Stimulated activated CD8-positive, alpha-beta memory T cell treated with anti-CD3 and anti-CD28 coated beads, Interleukin-12 subunit alpha, Interleukin-12 subunit beta, amount 100 ng/mL, for 4 hours (primary cell): ENCODE results near the gene RAD51B.

Experiments used
- DNase-seq: peaks from one replicate; pipeline ENCODE4 v3.0.0-alpha.2; 2020; ENCODE audit warnings: low read depth

The RAD51B gene

DNA sequence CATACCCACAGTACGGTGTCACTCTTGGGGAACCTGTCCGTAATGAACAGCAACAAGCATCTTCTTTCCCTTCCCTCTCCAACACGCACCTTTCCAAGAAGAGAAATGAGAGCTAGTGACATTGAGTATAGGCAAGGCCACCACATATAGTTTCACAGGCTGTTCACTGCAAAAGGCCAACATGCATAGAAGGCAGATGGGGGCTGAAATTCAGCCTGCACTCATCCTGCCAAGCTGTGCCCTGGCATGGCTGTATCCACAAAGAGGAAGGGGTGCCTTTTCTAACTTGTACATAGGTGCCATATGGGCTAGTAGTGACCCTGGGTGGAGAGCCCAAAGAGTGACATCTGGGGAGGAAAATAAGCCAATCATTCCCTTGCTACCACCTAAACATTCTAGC is 803.7 kb downstream of the RAD51B start:
- DNase-seq = no peak

GRCh38 chr14:68623826-68624225 is 804.2 kb downstream of the RAD51B start:
- no peak for DNase-seq

- no peak for DNase-seq
Measured at GRCh38 chr14:68624541-68625220, 805.1 kb downstream of the RAD51B start.

DNA sequence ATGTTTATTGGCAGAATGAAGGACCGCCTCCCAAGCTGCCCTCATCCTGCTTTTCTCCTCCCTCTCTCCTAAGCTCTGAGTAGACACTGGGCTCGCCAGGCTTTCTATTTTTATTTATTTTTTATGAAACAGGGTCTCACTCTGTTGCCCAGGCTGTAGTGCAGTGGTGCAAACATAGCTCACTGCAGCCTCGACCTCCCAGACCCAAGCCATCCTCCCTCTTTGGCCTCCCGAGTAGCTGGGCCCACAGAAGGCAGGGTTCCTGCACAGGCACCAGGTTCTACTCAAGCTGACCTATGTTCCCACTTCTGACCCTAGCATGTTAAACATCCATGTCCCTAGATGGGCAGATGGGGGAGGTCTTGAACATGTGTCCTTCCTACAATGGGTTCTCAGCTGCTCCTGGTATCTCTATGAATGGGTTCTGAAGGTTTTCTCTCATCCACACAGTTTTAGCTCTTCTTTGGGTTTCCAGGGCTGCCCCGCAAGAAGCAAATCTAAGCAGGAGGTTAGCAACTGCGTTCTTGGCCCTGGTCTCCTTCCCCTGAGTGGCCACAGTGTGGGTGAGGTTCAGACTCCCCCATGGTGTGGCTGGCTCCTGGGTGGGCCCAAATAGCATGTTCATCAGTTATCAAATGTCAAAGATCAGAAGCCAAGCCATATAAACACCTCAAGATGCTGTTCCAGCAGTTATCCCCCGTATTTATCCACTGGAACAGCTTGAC is 805.9 kb downstream of the RAD51B start:
- no peak for DNase-seq

GRCh38 chr14:68626386-68626785 is 806.8 kb downstream of the RAD51B start:
- DNase-seq = no peak

- no peak for DNase-seq
Measured at GRCh38 chr14:68627050-68627867, 807.7 kb downstream of the RAD51B start.

DNA sequence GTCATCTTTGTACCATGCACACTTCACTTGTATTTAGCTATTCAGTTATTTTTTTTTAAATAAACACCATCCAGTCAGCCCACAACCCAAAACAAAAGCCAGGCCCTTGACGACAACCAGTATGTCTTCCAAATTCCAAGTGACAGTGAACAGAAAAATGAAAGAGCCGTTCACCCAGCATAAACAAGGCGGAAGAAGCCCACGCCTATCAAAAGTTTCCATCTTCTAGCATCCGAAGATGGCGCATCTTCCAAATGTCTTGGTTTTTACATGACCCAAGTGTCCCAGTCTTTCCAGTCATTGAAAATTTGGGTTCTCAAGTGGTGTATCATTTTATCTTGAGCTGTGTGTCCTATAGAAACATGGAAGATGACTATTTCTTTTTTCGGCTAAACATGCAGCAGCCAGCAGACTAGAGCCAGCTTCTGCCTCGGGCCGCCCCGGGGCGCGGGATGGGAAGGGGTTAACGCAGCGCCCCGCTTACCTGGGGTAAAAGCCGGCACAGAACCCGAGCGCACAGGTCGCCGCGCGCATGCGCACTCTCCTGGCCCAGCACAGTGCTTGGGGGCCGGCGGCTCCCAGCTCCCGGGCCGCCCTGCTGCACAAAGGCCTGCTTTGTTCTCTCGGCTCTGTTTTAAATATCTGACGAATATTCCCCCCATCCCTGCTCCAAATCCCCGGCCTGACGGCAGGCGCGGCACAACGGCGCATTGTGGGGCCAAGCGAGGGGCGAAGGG is 808.5 kb downstream of the RAD51B start:
- peak; percentile 46 for DNase-seq

- no peak for DNase-seq
Measured at GRCh38 chr14:68628605-68629310, 809.2 kb downstream of the RAD51B start.

- no peak for DNase-seq
Measured at GRCh38 chr14:68630081-68630571, 810.5 kb downstream of the RAD51B start.

- no peak for DNase-seq
Measured at GRCh38 chr14:68630611-68631393, 811.2 kb downstream of the RAD51B start.

GRCh38 chr14:68631394-68632053 is 811.9 kb downstream of the RAD51B start:
- DNase-seq = no peak

DNA sequence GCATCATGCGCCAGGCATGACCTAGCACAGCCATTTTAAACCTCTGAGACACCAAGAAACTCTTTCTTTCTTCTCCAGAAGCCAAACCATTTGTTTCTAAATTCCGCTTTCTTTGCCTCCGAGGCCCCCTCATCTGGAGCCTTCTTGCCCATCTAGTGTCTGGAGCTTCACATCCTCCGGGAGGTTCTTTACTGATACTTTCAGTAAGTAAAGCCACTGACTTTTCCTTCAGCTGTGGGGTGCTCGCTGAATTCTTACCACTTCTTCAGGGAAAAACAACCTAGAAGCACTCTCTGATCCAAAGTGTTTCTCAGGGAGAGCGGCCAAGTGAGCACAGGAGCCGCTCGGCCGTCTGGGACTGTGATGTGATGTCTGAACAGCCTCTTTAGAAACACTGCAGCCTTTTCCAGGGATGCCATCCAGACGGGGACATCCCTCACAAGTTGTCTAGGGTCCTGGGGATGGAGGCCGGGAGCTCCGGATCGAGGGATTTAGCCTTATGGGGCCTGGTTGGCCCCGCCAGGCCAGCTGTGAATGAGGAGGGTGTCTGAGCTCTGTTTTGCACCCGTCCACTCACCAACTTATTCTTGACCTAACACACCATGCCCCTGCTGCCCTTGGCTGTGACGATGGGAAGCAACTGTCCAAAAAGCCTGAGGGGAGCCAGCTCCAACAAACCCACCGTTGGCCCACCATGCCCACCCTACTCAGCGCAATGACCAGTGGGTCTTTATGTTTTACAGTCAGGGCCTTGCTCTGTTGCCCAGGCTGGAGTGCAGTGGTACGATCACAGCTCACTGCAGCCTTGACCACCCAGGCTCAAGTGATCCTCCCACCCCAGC is 812.7 kb downstream of the RAD51B start:
- DNase-seq = no peak

- DNase-seq = no peak
Measured at GRCh38 chr14:68633131-68633991, 813.8 kb downstream of the RAD51B start.

DNA sequence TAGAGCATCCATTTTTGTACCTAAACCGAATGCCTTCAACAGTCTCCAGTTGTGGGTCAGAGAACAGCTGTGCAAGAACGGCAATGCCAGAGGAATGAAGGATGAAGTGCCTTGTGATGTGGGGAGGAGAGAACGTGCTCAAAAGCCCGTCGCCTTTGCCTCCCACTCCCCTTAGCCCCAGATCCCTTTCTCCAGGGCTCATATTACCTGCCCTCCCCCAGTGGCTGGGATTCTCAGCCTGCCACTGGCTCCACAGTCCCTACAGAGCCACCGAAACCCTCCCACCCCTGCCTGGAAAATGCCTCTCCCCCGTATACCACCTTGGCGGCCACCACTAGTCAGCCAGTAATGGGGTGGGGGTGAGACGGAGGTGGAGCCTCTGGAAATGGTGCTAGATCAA is 814.8 kb downstream of the RAD51B start:
- no peak for DNase-seq

DNA sequence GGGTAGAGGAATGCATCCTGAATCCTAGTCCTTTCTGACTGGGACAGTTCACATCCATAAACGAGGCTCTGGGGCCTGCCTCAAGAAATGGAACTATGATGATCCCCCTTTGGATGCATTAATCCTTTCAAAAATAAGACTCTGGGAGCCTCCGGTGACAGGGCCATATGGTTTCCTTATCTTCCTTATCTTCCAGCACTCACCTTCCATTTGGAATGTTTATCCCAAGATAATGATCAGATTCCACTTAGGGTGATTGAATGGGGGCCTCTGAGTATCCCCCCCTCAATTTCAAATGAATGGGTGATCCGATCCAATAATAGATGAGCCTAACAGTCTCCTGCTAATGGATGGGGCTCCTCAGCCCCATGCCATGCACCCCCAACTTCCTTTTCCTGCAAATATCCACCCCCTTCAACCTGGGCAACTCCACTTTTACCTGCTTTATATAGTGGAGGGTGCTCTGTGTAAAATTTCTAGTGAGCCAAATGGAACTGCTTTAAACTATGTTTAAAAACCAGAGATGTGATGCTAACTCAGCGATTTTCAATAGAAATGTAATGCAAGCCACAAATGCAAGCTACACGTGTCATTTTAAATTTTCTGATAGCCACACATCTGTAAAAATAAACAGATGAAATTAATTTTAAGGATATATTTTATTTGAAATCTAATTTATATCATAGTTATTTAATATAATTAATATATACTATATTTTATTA is 815.5 kb downstream of the RAD51B start:
- DNase-seq = no peak

- DNase-seq = no peak
Measured at GRCh38 chr14:68636597-68636996, 817.0 kb downstream of the RAD51B start.
